GM19239 (cell line): ENCODE data around the gene ATG7.

Source experiments
- DNase-seq: peaks from one replicate; pipeline ENCODE4 v3.0.0; 2011; ENCODE audit warnings: low spot score; ENCODE audit not compliant: insufficient read length
- FAIRE-seq: peaks from 2 replicates; lab custom pipeline; 2011; peaks lifted over from hg19 to GRCh38; lab: Jason Lieb, UNC

The ATG7 gene

DNA sequence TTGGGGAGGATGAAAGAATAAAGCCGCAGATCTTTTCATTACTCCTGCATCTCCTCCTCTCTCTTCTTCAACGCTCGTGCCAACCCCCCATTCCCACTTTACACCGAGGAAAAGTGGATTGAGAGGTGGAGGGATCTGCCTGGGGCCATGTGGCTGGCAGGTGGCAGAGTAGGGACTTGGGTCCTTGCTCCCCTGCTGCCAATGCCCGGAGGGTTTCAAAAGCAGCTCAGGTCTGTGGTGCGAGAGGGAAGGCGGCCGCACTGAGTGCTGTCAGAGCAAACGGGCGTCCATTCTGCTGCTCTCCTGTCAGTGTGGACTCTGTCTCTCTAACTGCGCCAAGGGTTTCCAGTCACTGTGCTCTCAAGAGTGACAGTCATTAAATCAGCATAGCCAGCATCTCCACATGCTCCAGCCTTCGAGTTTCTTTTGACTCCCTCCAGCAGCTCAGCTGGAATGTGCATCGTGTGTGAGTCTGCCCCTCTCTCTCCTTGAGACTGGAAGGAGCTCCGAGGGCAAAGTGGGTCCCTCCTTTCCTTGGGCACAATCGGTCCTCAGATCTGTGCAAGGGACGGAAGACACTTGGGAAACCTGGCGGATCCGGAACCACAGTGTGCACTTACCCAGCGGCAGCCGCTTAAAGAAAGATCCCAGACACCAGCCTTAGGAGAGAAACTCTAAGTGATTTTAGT, 302.9 kb downstream of the ATG7 start:
- FAIRE-seq, result no peak
- DNase-seq, result no peak

GRCh38 chr3:11575677-11576076, 303.5 kb downstream of the ATG7 start:
- FAIRE-seq, result no peak

GRCh38 chr3:11576453-11576852, 304.3 kb downstream of the ATG7 start:
- no peak for DNase-seq
- FAIRE-seq, result no peak

More at GRCh38 chr3:11575677-11576076, 303.5 kb downstream of the ATG7 start:
- DNase-seq, result no peak

DNA sequence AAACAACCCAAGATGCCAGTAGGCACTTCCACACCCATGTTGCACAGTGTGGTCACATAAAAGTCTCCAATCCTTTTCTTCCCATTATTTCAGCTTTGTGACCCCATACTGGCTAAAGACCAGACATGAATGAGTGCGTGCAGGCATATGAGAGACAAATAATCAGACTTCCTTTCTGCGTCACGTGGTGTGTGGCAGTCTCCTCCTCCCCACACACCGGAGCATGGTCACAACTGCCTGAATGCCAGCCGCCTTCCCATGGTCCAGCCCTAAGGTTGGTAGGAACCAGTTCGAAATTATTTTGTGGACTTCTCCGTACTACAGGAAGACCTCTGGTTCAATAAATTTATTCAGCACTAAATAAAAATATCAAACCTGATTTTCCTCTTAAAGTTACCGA, 306.0 kb downstream of the ATG7 start:
- FAIRE-seq, result no peak

DNA sequence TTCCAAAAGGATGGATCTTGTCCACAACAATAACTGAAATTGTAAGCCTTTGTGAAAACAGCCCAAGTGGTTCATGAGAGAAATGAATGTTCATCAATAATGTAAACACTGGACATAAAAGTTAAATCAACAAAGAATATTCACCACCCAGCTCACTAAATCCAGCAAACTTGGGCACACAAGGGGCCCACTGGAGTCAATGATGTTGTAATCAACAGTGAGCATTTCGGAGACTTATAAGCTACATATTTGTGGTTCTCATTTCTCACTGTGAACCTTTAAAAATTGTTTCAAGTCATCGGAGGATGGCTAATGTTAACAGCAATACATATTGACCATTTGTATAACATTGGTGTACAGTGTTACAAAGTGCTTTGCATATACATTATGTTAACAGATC, 308.4 kb downstream of the ATG7 start:
- no peak for FAIRE-seq
- no peak for DNase-seq

More for the DNA sequence above, 306.0 kb downstream of the ATG7 start:
- no peak for DNase-seq

GRCh38 chr3:11581237-11582190, 309.3 kb downstream of the ATG7 start:
- FAIRE-seq, result no peak
- no peak for DNase-seq

GRCh38 chr3:11582191-11582968, 310.2 kb downstream of the ATG7 start:
- FAIRE-seq (peak; percentile 54), DNase-seq (no peak)

- no peak for DNase-seq
- peak; percentile 40 for FAIRE-seq
Observed at GRCh38 chr3:11583235-11583634, 311.0 kb downstream of the ATG7 start.

GRCh38 chr3:11583638-11584046, 311.4 kb downstream of the ATG7 start:
- FAIRE-seq, result no peak
- no peak for DNase-seq

- FAIRE-seq, result no peak
- DNase-seq, result no peak
Observed at GRCh38 chr3:11584570-11584969, 312.4 kb downstream of the ATG7 start.

DNA sequence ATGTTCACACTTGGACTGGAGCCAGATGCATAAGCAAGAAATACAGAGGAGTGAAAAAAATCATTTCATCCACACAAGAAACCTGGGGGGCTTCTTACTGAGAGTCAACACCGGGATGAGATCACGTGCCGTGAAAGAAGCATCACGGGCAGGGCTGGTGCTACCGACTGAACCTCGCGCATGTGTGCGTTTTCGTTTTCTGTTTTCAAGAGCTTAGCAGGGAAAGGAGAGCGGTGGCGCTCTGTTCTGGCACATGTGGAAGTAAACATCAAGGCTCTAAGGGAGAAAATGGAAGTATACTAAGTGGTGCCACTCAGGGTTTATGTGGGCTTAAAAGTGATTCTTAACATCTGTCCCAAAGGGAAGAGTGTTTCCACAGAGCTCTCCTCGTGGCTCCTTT, 315.6 kb downstream of the ATG7 start:
- DNase-seq, result no peak
- FAIRE-seq, result no peak

GRCh38 chr3:11588338-11588737, 316.1 kb downstream of the ATG7 start:
- no peak for DNase-seq
- FAIRE-seq, result no peak

DNA sequence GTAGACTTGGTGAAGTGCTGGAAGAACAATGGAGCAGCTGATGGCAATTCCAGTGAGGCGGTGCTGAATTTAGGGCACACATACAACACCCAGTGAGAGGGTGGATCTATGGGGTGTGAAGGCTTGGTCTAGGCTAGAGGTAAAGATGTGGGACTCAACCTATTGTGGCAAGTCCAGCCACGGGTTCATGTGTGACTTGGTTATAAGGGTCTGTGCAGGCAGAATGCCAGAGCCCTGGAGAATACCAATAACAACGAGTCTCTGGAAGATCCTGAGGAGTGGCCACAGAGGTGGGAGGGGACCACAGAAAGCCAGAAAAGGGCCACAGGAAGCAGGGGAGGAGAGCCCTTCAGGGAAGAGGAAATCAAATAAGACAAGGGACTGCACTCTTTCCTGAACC, 316.6 kb downstream of the ATG7 start:
- FAIRE-seq (no peak), DNase-seq (no peak)

DNA sequence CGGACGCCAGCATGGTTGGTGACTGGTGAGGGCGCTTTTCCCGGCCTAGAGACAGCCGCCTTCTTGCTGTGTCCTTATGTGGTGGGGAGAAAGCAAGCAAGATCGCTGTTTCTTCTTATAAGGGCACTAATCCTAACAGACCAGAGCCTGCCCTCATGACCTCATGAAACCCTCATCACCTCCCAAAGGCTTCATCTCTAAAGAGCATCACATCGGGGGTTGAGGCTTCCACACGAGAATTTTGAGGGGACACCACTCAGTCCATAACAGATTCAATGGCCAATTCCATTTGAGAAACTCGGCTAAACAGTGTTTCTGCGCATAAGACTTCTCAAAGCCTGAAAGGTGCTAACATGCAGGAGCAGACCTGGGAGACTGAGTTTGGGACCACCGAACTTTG, 317.5 kb downstream of the ATG7 start:
- FAIRE-seq (no peak), DNase-seq (no peak)

DNA sequence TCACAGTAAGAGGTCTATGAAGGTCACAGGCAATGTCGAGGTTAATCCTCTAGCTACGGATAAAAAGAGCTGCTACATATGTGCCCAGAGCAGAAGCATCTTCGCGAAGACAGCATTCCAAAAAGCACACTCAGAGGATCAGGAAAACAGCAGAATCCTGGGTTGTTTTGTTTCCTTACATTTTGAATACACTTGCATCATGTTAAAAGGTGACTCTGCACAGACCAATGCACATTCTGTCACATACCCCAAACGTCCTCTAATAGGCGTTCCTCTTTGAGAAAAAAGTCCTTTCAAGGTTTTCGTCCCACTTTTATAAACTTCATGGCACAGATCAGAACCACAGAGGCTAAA, 318.8 kb downstream of the ATG7 start:
- FAIRE-seq, result no peak
- DNase-seq, result no peak

DNA sequence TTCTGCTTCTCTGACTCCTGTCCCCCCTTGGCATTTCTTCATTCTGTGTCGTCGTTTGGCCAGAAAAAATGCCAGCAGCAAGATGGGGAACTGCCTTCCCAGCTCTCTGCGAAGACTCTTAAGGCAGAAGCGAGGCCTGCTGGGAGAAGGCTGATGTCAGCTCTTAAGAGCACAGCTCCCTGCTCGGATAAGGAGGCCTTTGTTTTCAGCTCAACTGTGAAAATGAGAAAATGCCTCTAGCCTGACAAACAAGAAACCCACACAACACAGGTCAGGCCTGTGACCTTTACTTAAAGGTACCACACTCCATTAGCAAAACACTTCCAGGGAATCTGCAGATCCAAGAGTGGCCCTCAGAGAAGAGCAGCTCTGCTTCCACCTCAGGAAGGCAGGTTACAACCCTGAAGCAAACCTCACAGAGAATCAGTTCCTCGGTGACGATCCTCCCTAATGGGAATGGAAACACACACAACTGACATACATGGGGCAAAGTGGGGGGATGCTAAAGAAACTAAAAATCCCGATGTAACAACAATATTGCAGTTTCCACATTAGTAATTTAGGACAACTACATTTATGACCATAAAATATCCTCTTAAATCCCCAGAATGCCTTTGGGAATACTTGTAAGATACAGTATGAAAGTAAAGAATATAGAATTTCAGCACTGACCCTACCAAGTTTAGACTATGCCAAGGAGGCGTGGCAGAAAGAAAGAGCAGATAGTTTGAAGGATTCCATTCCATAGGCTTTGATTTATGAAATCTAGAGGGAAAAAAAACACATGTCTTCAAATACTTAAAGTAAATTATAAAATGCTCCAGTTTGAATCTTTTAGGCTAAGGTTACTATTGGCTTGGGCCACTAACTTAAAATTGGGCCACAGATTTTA, 319.4 kb downstream of the ATG7 start:
- no peak for DNase-seq

DNA sequence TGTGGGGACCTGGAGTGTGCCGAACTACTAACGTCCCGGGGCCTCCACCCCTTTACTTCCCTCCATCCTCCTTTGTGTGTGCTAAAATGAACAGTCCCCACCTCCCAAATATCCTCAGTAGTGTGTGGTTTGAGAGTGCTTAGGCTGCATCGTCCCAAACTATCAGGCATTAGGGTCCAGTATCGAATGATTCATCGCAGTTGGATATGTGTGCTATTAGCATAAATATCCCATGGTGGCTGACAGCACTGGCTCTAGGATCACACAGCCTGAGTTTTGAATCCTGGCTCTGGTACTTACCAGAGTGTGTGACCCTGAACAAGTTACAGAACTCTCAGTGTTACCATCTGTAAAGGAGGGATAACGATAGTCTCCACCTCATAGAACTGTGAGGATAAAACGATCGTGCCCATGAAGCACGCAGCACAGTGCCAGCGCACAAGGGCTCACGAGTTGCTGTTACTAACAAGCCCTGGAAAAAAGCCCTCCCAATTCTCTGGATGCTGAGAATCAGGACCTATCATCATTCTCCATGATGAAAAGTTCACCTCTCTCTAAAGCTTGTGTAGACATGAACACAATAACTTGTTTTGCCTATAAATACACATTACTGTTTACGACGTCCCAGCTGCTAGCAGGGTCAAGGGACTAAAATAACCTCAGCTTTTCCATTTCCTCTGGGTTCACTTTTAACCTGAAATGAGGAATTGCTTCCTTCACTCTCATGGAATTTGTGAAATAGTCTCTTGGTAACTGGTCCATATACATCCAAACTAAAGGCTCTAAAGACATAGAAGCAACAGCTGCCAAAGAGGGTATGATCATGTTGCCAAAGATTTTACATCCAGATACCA, 320.5 kb downstream of the ATG7 start:
- DNase-seq (no peak), FAIRE-seq (no peak)

More for the DNA sequence above, 319.4 kb downstream of the ATG7 start:
- FAIRE-seq, result no peak

DNA sequence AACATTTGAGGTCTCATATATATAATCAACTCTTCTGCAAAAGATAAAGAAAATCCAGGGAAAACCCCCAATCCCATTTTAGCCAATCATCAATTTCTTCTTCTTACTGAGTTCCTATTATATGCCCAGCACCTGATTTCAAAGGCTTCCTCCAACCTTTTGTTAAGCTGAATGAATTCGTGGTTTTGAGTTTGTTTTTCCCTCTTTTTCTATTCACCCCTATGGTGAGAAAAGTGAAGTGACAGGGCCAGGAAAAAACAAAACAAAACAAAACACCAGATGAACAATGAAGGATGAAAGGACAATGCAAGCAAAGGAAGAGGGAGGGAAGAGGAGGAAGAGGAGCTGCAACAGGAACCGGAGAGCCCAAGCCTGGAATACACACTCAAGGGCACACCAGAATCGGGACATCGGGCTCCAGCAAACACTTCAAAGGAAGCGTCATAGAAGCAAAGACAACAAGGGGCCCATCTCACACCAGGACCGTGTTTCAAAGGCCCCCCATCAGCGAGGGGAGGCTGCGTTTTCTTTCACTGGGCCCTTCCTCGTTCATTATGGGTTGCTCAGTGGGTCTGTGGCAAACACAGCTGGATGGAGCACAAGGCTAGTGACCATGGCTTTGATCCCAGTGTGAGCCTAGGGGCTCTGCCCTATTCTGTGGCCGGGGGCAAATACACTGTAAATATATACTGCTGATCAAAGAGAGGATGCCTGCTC, 321.3 kb downstream of the ATG7 start:
- no peak for DNase-seq
- FAIRE-seq, result no peak
